ENCODE measurements around the gene MTA2.

- TF ChIP-seq EP300 (IDR thresholded peaks at IDR 0.05) = no peak
- TF ChIP-seq ZFP36 (IDR thresholded peaks at IDR 0.05; ENCODE audit: borderline replicate concordance, partially characterized antibody) = no peak
- TF ChIP-seq CTCF (IDR thresholded peaks at IDR 0.05) = no peak
- TF ChIP-seq, protein P1, sequence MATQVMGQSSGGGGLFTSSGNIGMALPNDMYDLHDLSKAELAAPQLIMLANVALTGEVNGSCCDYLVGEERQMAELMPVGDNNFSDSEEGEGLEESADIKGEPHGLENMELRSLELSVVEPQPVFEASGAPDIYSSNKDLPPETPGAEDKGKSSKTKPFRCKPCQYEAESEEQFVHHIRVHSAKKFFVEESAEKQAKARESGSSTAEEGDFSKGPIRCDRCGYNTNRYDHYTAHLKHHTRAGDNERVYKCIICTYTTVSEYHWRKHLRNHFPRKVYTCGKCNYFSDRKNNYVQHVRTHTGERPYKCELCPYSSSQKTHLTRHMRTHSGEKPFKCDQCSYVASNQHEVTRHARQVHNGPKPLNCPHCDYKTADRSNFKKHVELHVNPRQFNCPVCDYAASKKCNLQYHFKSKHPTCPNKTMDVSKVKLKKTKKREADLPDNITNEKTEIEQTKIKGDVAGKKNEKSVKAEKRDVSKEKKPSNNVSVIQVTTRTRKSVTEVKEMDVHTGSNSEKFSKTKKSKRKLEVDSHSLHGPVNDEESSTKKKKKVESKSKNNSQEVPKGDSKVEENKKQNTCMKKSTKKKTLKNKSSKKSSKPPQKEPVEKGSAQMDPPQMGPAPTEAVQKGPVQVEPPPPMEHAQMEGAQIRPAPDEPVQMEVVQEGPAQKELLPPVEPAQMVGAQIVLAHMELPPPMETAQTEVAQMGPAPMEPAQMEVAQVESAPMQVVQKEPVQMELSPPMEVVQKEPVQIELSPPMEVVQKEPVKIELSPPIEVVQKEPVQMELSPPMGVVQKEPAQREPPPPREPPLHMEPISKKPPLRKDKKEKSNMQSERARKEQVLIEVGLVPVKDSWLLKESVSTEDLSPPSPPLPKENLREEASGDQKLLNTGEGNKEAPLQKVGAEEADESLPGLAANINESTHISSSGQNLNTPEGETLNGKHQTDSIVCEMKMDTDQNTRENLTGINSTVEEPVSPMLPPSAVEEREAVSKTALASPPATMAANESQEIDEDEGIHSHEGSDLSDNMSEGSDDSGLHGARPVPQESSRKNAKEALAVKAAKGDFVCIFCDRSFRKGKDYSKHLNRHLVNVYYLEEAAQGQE (IDR thresholded peaks at IDR 0.05) = no peak
- TF ChIP-seq PHF8 (IDR thresholded peaks at IDR 0.05; ENCODE audit: borderline replicate concordance, low read depth) = no peak
- TF ChIP-seq CHD4 (IDR thresholded peaks at IDR 0.05; ENCODE audit: borderline replicate concordance) = no peak
- no peak for TF ChIP-seq MAX (IDR thresholded peaks at IDR 0.05)
- no peak for TF ChIP-seq POLR2A (IDR thresholded peaks at IDR 0.05; ENCODE audit: low read length)
- TF ChIP-seq HDAC2 (IDR thresholded peaks at IDR 0.05) = no peak
- TF ChIP-seq HOXA7 (CRISPR knock-in tag; IDR thresholded peaks at IDR 0.05) = no peak
- TF ChIP-seq, protein P2, sequence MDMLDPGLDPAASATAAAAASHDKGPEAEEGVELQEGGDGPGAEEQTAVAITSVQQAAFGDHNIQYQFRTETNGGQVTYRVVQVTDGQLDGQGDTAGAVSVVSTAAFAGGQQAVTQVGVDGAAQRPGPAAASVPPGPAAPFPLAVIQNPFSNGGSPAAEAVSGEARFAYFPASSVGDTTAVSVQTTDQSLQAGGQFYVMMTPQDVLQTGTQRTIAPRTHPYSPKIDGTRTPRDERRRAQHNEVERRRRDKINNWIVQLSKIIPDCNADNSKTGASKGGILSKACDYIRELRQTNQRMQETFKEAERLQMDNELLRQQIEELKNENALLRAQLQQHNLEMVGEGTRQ (IDR thresholded peaks at IDR 0.05) = no peak
- TF ChIP-seq HEYL (CRISPR knock-in tag; IDR thresholded peaks at IDR 0.05) = no peak
- no peak for TF ChIP-seq CHD2 (IDR thresholded peaks at IDR 0.05; ENCODE audit: low read length, partially characterized antibody)
- TF ChIP-seq, protein P3, sequence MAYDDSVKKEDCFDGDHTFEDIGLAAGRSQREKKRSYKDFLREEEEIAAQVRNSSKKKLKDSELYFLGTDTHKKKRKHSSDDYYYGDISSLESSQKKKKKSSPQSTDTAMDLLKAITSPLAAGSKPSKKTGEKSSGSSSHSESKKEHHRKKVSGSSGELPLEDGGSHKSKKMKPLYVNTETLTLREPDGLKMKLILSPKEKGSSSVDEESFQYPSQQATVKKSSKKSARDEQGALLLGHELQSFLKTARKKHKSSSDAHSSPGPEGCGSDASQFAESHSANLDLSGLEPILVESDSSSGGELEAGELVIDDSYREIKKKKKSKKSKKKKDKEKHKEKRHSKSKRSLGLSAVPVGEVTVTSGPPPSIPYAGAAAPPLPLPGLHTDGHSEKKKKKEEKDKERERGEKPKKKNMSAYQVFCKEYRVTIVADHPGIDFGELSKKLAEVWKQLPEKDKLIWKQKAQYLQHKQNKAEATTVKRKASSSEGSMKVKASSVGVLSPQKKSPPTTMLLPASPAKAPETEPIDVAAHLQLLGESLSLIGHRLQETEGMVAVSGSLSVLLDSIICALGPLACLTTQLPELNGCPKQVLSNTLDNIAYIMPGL (CRISPR knock-in tag; IDR thresholded peaks at IDR 0.05; ENCODE audit: borderline replicate concordance) = no peak
These were observed 13.9 kb upstream of the MTA2 start for GRCh38 chr11:62615521-62615920.
